Mucosa of stomach (tissue), 1 donor: ENCODE data around the gene LANCL2.
"Not testable (repeated sequence)": the region's sequence is repeated elsewhere in the genome, so short reads cannot be mapped to it uniquely, and the experiment has no call there.

Source experiments
- H3K27me3 ChIP-seq: one replicate; pipeline ENCODE4 v1.7.0; 2013; ENCODE audit warnings: mild to moderate bottlenecking, low read length; ENCODE audit not compliant: control insufficient read depth, insufficient read depth
- H3K36me3 ChIP-seq: one replicate; pipeline ENCODE4 v1.7.0; 2013; ENCODE audit warnings: low read length; ENCODE audit not compliant: control insufficient read depth, insufficient read depth
- H3K4me1 ChIP-seq: one replicate; pipeline ENCODE4 v1.7.0; 2013; ENCODE audit warnings: mild to moderate bottlenecking, low read length; ENCODE audit not compliant: control insufficient read depth, insufficient read depth
- H3K4me3 ChIP-seq: one replicate; pipeline ENCODE4 v1.7.0; 2013; ENCODE audit warnings: low read length
- H3K9ac ChIP-seq: one replicate; pipeline ENCODE4 v1.7.0; 2013; ENCODE audit warnings: mild to moderate bottlenecking, low read length, moderate library complexity
- H3K9me3 ChIP-seq: one replicate; pipeline ENCODE4 v1.7.0; 2013; ENCODE audit warnings: mild to moderate bottlenecking, low read length, moderate library complexity; ENCODE audit not compliant: control insufficient read depth
- donor health status: Pancreatic carcinoma.

LANCL2 gene

GRCh38 chr7:55469721-55470120 is 104.6 kb downstream of the LANCL2 start:
- no peak overlapping the region for H3K9ac ChIP-seq
- H3K27me3 ChIP-seq, result no peaks in the 10 kb centered on the region
- H3K4me1 ChIP-seq, result peaks cover 3% of the 10 kb centered on the region
- H3K4me3 ChIP-seq, result no peak overlapping the region
- H3K36me3 ChIP-seq, result no peaks in the 10 kb centered on the region
- H3K9me3 ChIP-seq, result no peaks in the 10 kb centered on the region

GRCh38 chr7:55470261-55470660 is 105.1 kb downstream of the LANCL2 start:
- no peaks in the 10 kb centered on the region for H3K9me3 ChIP-seq
- H3K27me3 ChIP-seq, result no peaks in the 10 kb centered on the region
- no peaks in the 10 kb centered on the region for H3K36me3 ChIP-seq
- no peak overlapping the region for H3K4me3 ChIP-seq
- no peak overlapping the region for H3K9ac ChIP-seq
- H3K4me1 ChIP-seq, result peaks cover 6% of the 10 kb centered on the region

GRCh38 chr7:55471594-55471993 is 106.5 kb downstream of the LANCL2 start:
- not testable (repeated sequence) for H3K9me3 ChIP-seq, H3K4me1 ChIP-seq, H3K36me3 ChIP-seq, H3K9ac ChIP-seq, H3K27me3 ChIP-seq, H3K4me3 ChIP-seq

GRCh38 chr7:55472406-55472805 is 107.3 kb downstream of the LANCL2 start:
- not testable (repeated sequence) for H3K27me3 ChIP-seq, H3K36me3 ChIP-seq, H3K9me3 ChIP-seq, H3K9ac ChIP-seq, H3K4me1 ChIP-seq, H3K4me3 ChIP-seq

GRCh38 chr7:55472928-55473725 is 108.0 kb downstream of the LANCL2 start:
- Histone ChIP-seq H3K27me3 (no peaks in the 10 kb centered on the region), H3K9me3 (no peaks in the 10 kb centered on the region), H3K4me1 (peaks cover 6% of the 10 kb centered on the region), H3K9ac (no peak overlapping the region), H3K4me3 (no peak overlapping the region), H3K36me3 (no peaks in the 10 kb centered on the region)

GRCh38 chr7:55473932-55474331 is 108.8 kb downstream of the LANCL2 start:
- Histone ChIP-seq H3K4me3 (no peak overlapping the region), H3K27me3 (no peaks in the 10 kb centered on the region), H3K9ac (no peak overlapping the region), H3K4me1 (peaks cover 6% of the 10 kb centered on the region), H3K36me3 (no peaks in the 10 kb centered on the region), H3K9me3 (no peaks in the 10 kb centered on the region)

- Histone ChIP-seq H3K27me3 (no peaks in the 10 kb centered on the region), H3K4me1 (peaks cover 6% of the 10 kb centered on the region), H3K9ac (no peak overlapping the region), H3K4me3 (no peak overlapping the region), H3K36me3 (no peaks in the 10 kb centered on the region), H3K9me3 (no peaks in the 10 kb centered on the region)
Observed at GRCh38 chr7:55474944-55475854, 110.1 kb downstream of the LANCL2 start.

- peaks cover 6% of the 10 kb centered on the region for H3K4me1 ChIP-seq
- no peaks in the 10 kb centered on the region for H3K36me3 ChIP-seq
- no peaks in the 10 kb centered on the region for H3K9me3 ChIP-seq
- H3K9ac ChIP-seq, result no peak overlapping the region
- H3K27me3 ChIP-seq, result no peaks in the 10 kb centered on the region
- no peak overlapping the region for H3K4me3 ChIP-seq
Observed at GRCh38 chr7:55475855-55476803, 111.0 kb downstream of the LANCL2 start.

GRCh38 chr7:55476852-55477780 is 112.0 kb downstream of the LANCL2 start:
- H3K4me3 ChIP-seq, result no peak overlapping the region
- no peaks in the 10 kb centered on the region for H3K36me3 ChIP-seq

GRCh38 chr7:55477781-55478374 is 112.7 kb downstream of the LANCL2 start:
- Histone ChIP-seq H3K36me3 (no peaks in the 10 kb centered on the region), H3K9ac (no peak overlapping the region), H3K27me3 (no peaks in the 10 kb centered on the region), H3K4me3 (no peak overlapping the region), H3K4me1 (peaks cover 6% of the 10 kb centered on the region), H3K9me3 (no peaks in the 10 kb centered on the region)

More at GRCh38 chr7:55476852-55477780, 112.0 kb downstream of the LANCL2 start:
- Histone ChIP-seq H3K4me1 (peaks cover 6% of the 10 kb centered on the region), H3K9me3 (no peaks in the 10 kb centered on the region), H3K9ac (no peak overlapping the region), H3K27me3 (no peaks in the 10 kb centered on the region)
